ENCODE results near the gene LGALS14.

- TF ChIP-seq POLR2A (IDR thresholded peaks at IDR 0.05) (no peak), CTCF (IDR thresholded peaks at IDR 0.05) (no peak), POLR2AphosphoS5 (IDR thresholded peaks at IDR 0.05; ENCODE audit: insufficient read depth in 1 of 2, low read depth in 1 of 2) (no peak)
These were observed 23.7 kb upstream of the LGALS14 start for GRCh38 chr19:39680593-39680992.
